Liver (tissue), 9 donors: ENCODE data around the gene MAD2L1BP. TPM values are rescaled to one million over a fixed set of nuclear protein-coding genes. Genes with fewer than 3 reads are reported as not detected.

Experiments
- DNase-seq: peaks from one replicate; pipeline ENCODE4 v3.0.0-alpha.2; 2017; ENCODE audit warnings: low spot score
- H3K27ac ChIP-seq, 2 donors: one replicate each; pipeline ENCODE4 v1.7.0; 2013; ENCODE audit warnings: inconsistent platforms in 2 of 2, low read length in 2 of 2, control low read depth in 1 of 2, low read depth in 1 of 2, mild to moderate bottlenecking in 1 of 2
- H3K27me3 ChIP-seq, 4 donors: one replicate each; pipeline versions ENCODE4 v1.6.1 to v1.7.0; 2013; ENCODE audit warnings: low read length in 3 of 4, inconsistent platforms in 1 of 4, mild to moderate bottlenecking in 1 of 4, moderate library complexity in 1 of 4; ENCODE audit not compliant: control insufficient read depth in 4 of 4, insufficient read depth in 4 of 4
- H3K36me3 ChIP-seq, 4 donors: one replicate each; pipeline versions ENCODE4 v1.6.1 to v1.7.0; 2013; ENCODE audit warnings: low read length in 3 of 4, mild to moderate bottlenecking in 3 of 4, low read depth in 1 of 4, moderate library complexity in 1 of 4; ENCODE audit not compliant: control insufficient read depth in 4 of 4, insufficient read depth in 3 of 4
- H3K4me1 ChIP-seq, 4 donors: one replicate each; pipeline versions ENCODE4 v1.6.1 to v1.7.0; 2013; ENCODE audit warnings: low read length in 3 of 4, mild to moderate bottlenecking in 3 of 4, moderate library complexity in 1 of 4; ENCODE audit not compliant: control insufficient read depth in 4 of 4, insufficient read depth in 4 of 4
- H3K4me3 ChIP-seq, 3 donors: one replicate each; pipeline versions ENCODE4 v1.6.1 to v1.7.0; 2013; ENCODE audit warnings: low read length in 3 of 3, control low read depth in 1 of 3, low read depth in 1 of 3, mild to moderate bottlenecking in 1 of 3
- H3K9ac ChIP-seq, 2 donors: one replicate each; pipeline ENCODE4 v1.7.0; 2013; ENCODE audit warnings: low read length in 2 of 2, mild to moderate bottlenecking in 2 of 2, moderate library complexity in 2 of 2, control low read depth in 1 of 2, low read depth in 1 of 2
- H3K9me3 ChIP-seq, 4 donors: one replicate each; pipeline versions ENCODE4 v1.6.1 to v1.7.0; 2013; ENCODE audit warnings: low read length in 3 of 4; ENCODE audit not compliant: control insufficient read depth in 4 of 4
- EGR1 ChIP-seq, 2 donors: IDR thresholded peaks; 2 replicates each; pipeline ENCODE4 v1.6.1; 2016 to 2018; ENCODE audit warnings: antibody characterized with exemption in 2 of 2, low read depth in 2 of 2
- GABPA ChIP-seq, 2 donors: IDR thresholded peaks in 1 of 2; conservative IDR thresholded peaks in 1 of 2; 2 replicates each; pipeline ENCODE4 v1.6.1; 2016; ENCODE audit warnings: antibody characterized with exemption in 2 of 2, mild to moderate bottlenecking in 1 of 2, moderate library complexity in 1 of 2
- HNF4G ChIP-seq: IDR thresholded peaks from 2 replicates; pipeline ENCODE4 v1.6.1; 2016; ENCODE audit warnings: antibody characterized with exemption
- RXRA ChIP-seq, 2 donors: IDR thresholded peaks; 2 replicates each; pipeline ENCODE4 v1.6.1; 2017 to 2018; ENCODE audit warnings: antibody characterized with exemption in 2 of 2, mild to moderate bottlenecking in 1 of 2
- WGBS: extraction: QIAGEN DNeasy Blood & Tissue Kit; methylation state at CpG from one replicate; pipeline ENCODE4 v1.1.7; 2013; 5-methylcytosine and 5-hydroxymethylcytosine counted together
- polyA plus RNA-seq, 2 donors: library from polyadenylated mRNA; stranded (reverse) in 1 of 2; unstranded in 1 of 2; fragments of 200-250 nt in 1 of 2; fragments of >200 nt in 1 of 2; fragmentation: Nextera tagmentation in 1 of 2; extraction: Ambion mirVana in 1 of 2; gene quantifications; one replicate each; pipeline versions ENCODE4 v1.2.1 to v1.2.3, GENCODE V29; 2013 to 2015
- total RNA-seq, 2 donors: library from RNA; depleted of rRNA; stranded (reverse); fragments of >200 nt; gene quantifications; one replicate each; pipeline ENCODE4 v1.2.3, GENCODE V29; 2014
- TF ChIP-seq, protein P1 (sequence below): fragments of 150-350 bp; IDR thresholded peaks from 2 replicates; pipeline ENCODE4 v1.5.1; 2017; ENCODE audit warnings: improper control_type of control experiment, low read depth, low read length; ENCODE audit not compliant: missing input control
- donor health status: healthy.
- donor health status: healthy.
- donor health status: healthy.
- donor health status: healthy.
- donor health status: healthy.

MAD2L1BP gene
- total and polyA plus RNA-seq, 4 donors = 11.2 to 17.3 (median 16.1) TPM

- TF ChIP-seq GABPA (IDR thresholded peaks at IDR 0.05 in 1 of 2, conservative IDR thresholded peaks at IDR 0.05 in 1 of 2) = peak; percentile 88 to 96
- TF ChIP-seq, protein P1, sequence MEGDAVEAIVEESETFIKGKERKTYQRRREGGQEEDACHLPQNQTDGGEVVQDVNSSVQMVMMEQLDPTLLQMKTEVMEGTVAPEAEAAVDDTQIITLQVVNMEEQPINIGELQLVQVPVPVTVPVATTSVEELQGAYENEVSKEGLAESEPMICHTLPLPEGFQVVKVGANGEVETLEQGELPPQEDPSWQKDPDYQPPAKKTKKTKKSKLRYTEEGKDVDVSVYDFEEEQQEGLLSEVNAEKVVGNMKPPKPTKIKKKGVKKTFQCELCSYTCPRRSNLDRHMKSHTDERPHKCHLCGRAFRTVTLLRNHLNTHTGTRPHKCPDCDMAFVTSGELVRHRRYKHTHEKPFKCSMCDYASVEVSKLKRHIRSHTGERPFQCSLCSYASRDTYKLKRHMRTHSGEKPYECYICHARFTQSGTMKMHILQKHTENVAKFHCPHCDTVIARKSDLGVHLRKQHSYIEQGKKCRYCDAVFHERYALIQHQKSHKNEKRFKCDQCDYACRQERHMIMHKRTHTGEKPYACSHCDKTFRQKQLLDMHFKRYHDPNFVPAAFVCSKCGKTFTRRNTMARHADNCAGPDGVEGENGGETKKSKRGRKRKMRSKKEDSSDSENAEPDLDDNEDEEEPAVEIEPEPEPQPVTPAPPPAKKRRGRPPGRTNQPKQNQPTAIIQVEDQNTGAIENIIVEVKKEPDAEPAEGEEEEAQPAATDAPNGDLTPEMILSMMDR = no peak
- TF ChIP-seq HNF4G = no peak
- TF ChIP-seq EGR1 (IDR thresholded peaks at IDR 0.05; ENCODE audit: low read depth in 2 of 2) = no peak
Observed at GRCh38 chr6:43687437-43688347, 52.1 kb downstream of the MAD2L1BP start, which contains the start of gene MRPS18A (continued).

DNA sequence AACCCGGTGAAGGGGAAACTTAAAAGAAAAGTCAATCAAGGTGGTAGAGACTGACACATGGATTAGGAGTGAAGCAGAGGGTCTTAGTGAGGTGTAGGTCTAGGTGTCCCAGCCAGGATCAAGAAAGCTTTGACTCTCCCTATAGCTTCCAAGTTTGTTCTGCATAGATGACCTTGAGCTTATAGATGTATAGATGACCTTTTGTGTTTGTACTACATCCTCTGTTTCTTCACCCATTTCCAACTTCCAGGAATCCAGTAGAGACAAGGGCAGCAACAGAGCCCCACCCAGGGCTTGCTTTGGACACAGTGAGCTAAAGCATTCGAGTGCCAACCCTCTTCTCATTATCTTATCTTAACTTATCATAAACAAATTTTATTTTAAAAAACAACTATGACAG lies 53.8 kb downstream of the MAD2L1BP start:
- no peak for DNase-seq
- 81% methylated on average over 2 of the region's 2 CpGs for WGBS
- no peaks in the 10 kb centered on the region for H3K27me3 ChIP-seq
- H3K9ac ChIP-seq = no peak overlapping the region
- H3K27ac ChIP-seq = no peak overlapping the region
- H3K4me3 ChIP-seq = no peak overlapping the region
- no peak for TF ChIP-seq RXRA (IDR thresholded peaks at IDR 0.05)
- H3K36me3 ChIP-seq = no peaks in the 10 kb centered on the region
- no peaks in the 10 kb centered on the region for H3K9me3 ChIP-seq
- peaks cover 0 to 21% (median 18%) of the 10 kb centered on the region in 4 donors for H3K4me1 ChIP-seq

Other genes starting within 250 kb of the MAD2L1BP start
- gene ABCC10, start 208.3 kb upstream of the MAD2L1BP start, total RNA-seq = 10 to 100 TPM in 1 of 2 donors, 1 to 10 TPM in 1; 5.3 to 10.6 TPM
- gene ABCC10, start 208.3 kb upstream of the MAD2L1BP start, polyA plus RNA-seq = 1 to 10 TPM; 3.9 to 4.9 TPM
- 1 to 10 TPM in 1 of 2 donors, not detected in 1; 1.0 TPM for gene DLK2, start 180.3 kb upstream of the MAD2L1BP start, total RNA-seq
- under 1 TPM; 0.08 TPM for gene DLK2, start 180.3 kb upstream of the MAD2L1BP start, polyA plus RNA-seq
- 10 to 100 TPM in 1 of 2 donors, 1 to 10 TPM in 1; 6.9 to 10.3 TPM for gene TJAP1, start 158.3 kb upstream of the MAD2L1BP start, total RNA-seq
- 1 to 10 TPM; 6.9 to 8.8 TPM for gene TJAP1, start 158.3 kb upstream of the MAD2L1BP start, polyA plus RNA-seq
- gene LRRC73, start 125.5 kb upstream of the MAD2L1BP start, total RNA-seq = under 1 TPM in 1 of 2 donors, not detected in 1; 0.08 TPM
- under 1 TPM; 0.10 to 0.99 TPM for gene LRRC73, start 125.5 kb upstream of the MAD2L1BP start, polyA plus RNA-seq
- 10 to 100 TPM; 43.8 to 56.3 TPM for gene YIPF3, start 118.9 kb upstream of the MAD2L1BP start, total RNA-seq
- 10 to 100 TPM; 67.0 to 91.9 TPM for gene YIPF3, start 118.9 kb upstream of the MAD2L1BP start, polyA plus RNA-seq
- 10 to 100 TPM; 10.8 to 18.2 TPM for gene POLR1C, start 118.8 kb upstream of the MAD2L1BP start, total RNA-seq
- gene POLR1C, start 118.8 kb upstream of the MAD2L1BP start, polyA plus RNA-seq = 10 to 100 TPM; 19.8 to 24.3 TPM
- gene XPO5, start 59.8 kb upstream of the MAD2L1BP start, total RNA-seq = 10 to 100 TPM; 12.7 to 15.8 TPM
- 1 to 10 TPM; 6.1 to 6.8 TPM for gene XPO5, start 59.8 kb upstream of the MAD2L1BP start, polyA plus RNA-seq
- gene POLH, start 59.7 kb upstream of the MAD2L1BP start, total RNA-seq = 1 to 10 TPM; 6.9 to 7.5 TPM
- gene POLH, start 59.7 kb upstream of the MAD2L1BP start, polyA plus RNA-seq = 1 to 10 TPM; 1.9 to 2.5 TPM
- 10 to 100 TPM; 21.8 to 69.1 TPM for gene GTPBP2, start 6.6 kb upstream of the MAD2L1BP start, total RNA-seq
- gene GTPBP2, start 6.6 kb upstream of the MAD2L1BP start, polyA plus RNA-seq = 10 to 100 TPM in 1 of 2 donors, 1 to 10 TPM in 1; 7.9 to 10.5 TPM
- gene RSPH9, start 9.2 kb downstream of the MAD2L1BP start, total RNA-seq = under 1 TPM; under 0.01 to 0.19 TPM
- under 1 TPM; 0.09 to 0.15 TPM for gene RSPH9, start 9.2 kb downstream of the MAD2L1BP start, polyA plus RNA-seq
- 10 to 100 TPM; 21.5 to 27.0 TPM for gene MRPS18A, start 52.0 kb downstream of the MAD2L1BP start, total RNA-seq
- 10 to 100 TPM; 43.1 to 50.5 TPM for gene MRPS18A, start 52.0 kb downstream of the MAD2L1BP start, polyA plus RNA-seq
- 100 to 1,000 TPM in 1 of 2 donors, 10 to 100 TPM in 1; 35.5 to 160 TPM for gene VEGFA, start 134.4 kb downstream of the MAD2L1BP start, total RNA-seq
- gene VEGFA, start 134.4 kb downstream of the MAD2L1BP start, polyA plus RNA-seq = 10 to 100 TPM; 14.7 to 94.8 TPM